Common myeloid progenitor, CD34-positive (primary cell): ENCODE measurements around the gene ZKSCAN4.

Experiments used
- CTCF ChIA-PET: fragments of 350-600 bp; sonication (Branson Sonifier 250); formaldehyde crosslinking; loops from one replicate; lab custom pipeline; 2021; ENCODE audit warnings: antibody characterized with exemption; lab: Charles Lee
- POLR2A ChIA-PET: fragments of 350-600 bp; sonication (Branson Sonifier 250); formaldehyde crosslinking; loops from one replicate; lab custom pipeline; 2021; ENCODE audit warnings: antibody characterized with exemption; lab: Charles Lee
- DNase-seq, 3 donors: peaks; one replicate each; pipeline versions ENCODE4 v3.0.0 to v3.0.0-alpha.2; 2013
- H3K27ac ChIP-seq, 2 experiments: 1 replicate in 1 of 2; 2 replicates in 1 of 2; pipeline ENCODE4 v1.7.0; 2013; ENCODE audit warnings: inconsistent platforms in 2 of 2, low read length in 2 of 2, mild to moderate bottlenecking in 2 of 2, low read depth in 1 of 2, moderate library complexity in 1 of 2; ENCODE audit not compliant: severe bottlenecking in 2 of 2, insufficient read depth in 1 of 2, poor library complexity in 1 of 2
- H3K27me3 ChIP-seq, 5 experiments: replicated peaks in 2 of 5; 1 replicate in 3 of 5; 2 replicates in 2 of 5; pipeline versions ENCODE4 v1.6.1 to v1.7.0; 2013; ENCODE audit warnings: low read length in 4 of 5, mild to moderate bottlenecking in 2 of 5, moderate library complexity in 2 of 5, inconsistent platforms in 1 of 5; ENCODE audit not compliant: insufficient read depth in 5 of 5, control insufficient read depth in 4 of 5
- H3K36me3 ChIP-seq, 4 experiments: 1 replicate in 2 of 4; 2 replicates in 2 of 4; pipeline versions ENCODE4 v1.6.1 to v1.7.0; 2013; ENCODE audit warnings: low read length in 3 of 4, control low read depth in 1 of 4, mild to moderate bottlenecking in 1 of 4; ENCODE audit not compliant: control insufficient read depth in 4 of 4, insufficient read depth in 4 of 4
- H3K4me1 ChIP-seq, 4 experiments: 1 replicate in 3 of 4; 2 replicates in 1 of 4; pipeline versions ENCODE4 v1.6.1 to v1.7.1; 2013; ENCODE audit warnings: low read length in 3 of 4, mild to moderate bottlenecking in 3 of 4, control low read depth in 1 of 4, inconsistent platforms in 1 of 4, moderate library complexity in 1 of 4; ENCODE audit not compliant: control insufficient read depth in 4 of 4, insufficient read depth in 4 of 4; ENCODE audit errors: control extremely low read depth in 1 of 4
- H3K4me3 ChIP-seq, 7 experiments: 1 replicate in 4 of 7; 2 replicates in 3 of 7; pipeline versions ENCODE4 v1.5.1 to v1.7.0; 2013; ENCODE audit warnings: mild to moderate bottlenecking in 7 of 7, low read length in 6 of 7, moderate library complexity in 6 of 7, inconsistent platforms in 2 of 7, low read depth in 2 of 7, control low read depth in 1 of 7; ENCODE audit not compliant: insufficient read depth in 4 of 7, control insufficient read depth in 1 of 7; ENCODE audit errors: extremely low read depth in 1 of 7
- H3K9me3 ChIP-seq, 5 experiments: 1 replicate in 4 of 5; 2 replicates in 1 of 5; pipeline versions ENCODE4 v1.6.1 to v1.7.1; 2013; ENCODE audit warnings: low read length in 4 of 5, mild to moderate bottlenecking in 2 of 5, inconsistent platforms in 1 of 5, low read depth in 1 of 5, moderate library complexity in 1 of 5; ENCODE audit not compliant: control insufficient read depth in 4 of 5, insufficient read depth in 2 of 5; ENCODE audit errors: control extremely low read depth in 1 of 5
- WGBS: methylation state at CpG from one replicate; pipeline ENCODE4 v1.1.5; 2013; ENCODE audit not compliant: insufficient coverage; 5-methylcytosine and 5-hydroxymethylcytosine counted together

Gene ZKSCAN4

GRCh38 chr6:28251661-28252008 lies 434 bp downstream of the ZKSCAN4 start:
- DNase-seq: peak in 2 of 3 donors; percentile 31 to 59
- H3K4me1 ChIP-seq: peaks cover 8 to 28% (median 15%) of the 10 kb centered on the region in 4 experiments
- ChIA-PET POLR2A (interaction anchor here (1.0 to 1.1 kb wide), 4 partner anchors 14 to 84 kb away, joined by 3 to 5 read pairs (median 4); partner anchors contain the start of genes PGBD1 and ZSCAN26), CTCF (interaction anchor here (1.1 to 1.4 kb wide), 3 partner anchors 12 to 106 kb away, joined by 3 to 5 read pairs (median 4); partner anchors contain the start of gene ZSCAN26)
- H3K36me3 ChIP-seq: peaks cover 8 to 23% (median 15%) of the 10 kb centered on the region in 4 experiments
- peak overlapping the region; percentile 63 to 98 (median 88) for H3K4me3 ChIP-seq
- H3K27me3 ChIP-seq: no peaks in the 10 kb centered on the region
- H3K27ac ChIP-seq: peak overlapping the region; percentile 50 to 82
- no peaks in the 10 kb centered on the region for H3K9me3 ChIP-seq
- 0% methylated on average over 22 of the region's 25 CpGs for WGBS

- Histone ChIP-seq H3K27me3 (no peaks in the 10 kb centered on the region), H3K36me3 (peaks cover 13 to 32% (median 24%) of the 10 kb centered on the region in 4 experiments), H3K4me1 (peaks cover 8 to 28% (median 15%) of the 10 kb centered on the region in 4 experiments), H3K9me3 (no peaks in the 10 kb centered on the region), H3K4me3 (peak overlapping the region in 6 of 7 experiments; percentile 83 to 98 (median 92)), H3K27ac (no peak overlapping the region)
- 71% methylated on average over 2 of the region's 2 CpGs for WGBS
- CTCF ChIA-PET: interaction anchor here (1.5 kb wide), 1 partner anchor 105 kb away, joined by 8 read pairs; no protein-coding TSS in a partner anchor
- POLR2A ChIA-PET: no interaction called here
- DNase-seq: no peak
Measured at GRCh38 chr6:28250747-28251146, 1.3 kb downstream of the ZKSCAN4 start.

GRCh38 chr6:28248916-28249315 lies 3.2 kb downstream of the ZKSCAN4 start:
- no peak overlapping the region for H3K27ac ChIP-seq
- H3K4me3 ChIP-seq: no peak overlapping the region
- ChIA-PET POLR2A (no interaction called here), CTCF (no interaction called here)
- peaks cover 8 to 24% (median 15%) of the 10 kb centered on the region in 4 experiments for H3K4me1 ChIP-seq
- H3K9me3 ChIP-seq: no peaks in the 10 kb centered on the region
- H3K36me3 ChIP-seq: peaks cover 13 to 48% (median 41%) of the 10 kb centered on the region in 4 experiments
- no peaks in the 10 kb centered on the region for H3K27me3 ChIP-seq
- no peak for DNase-seq
- WGBS: 100% methylated on average over 1 of the region's 1 CpG

GRCh38 chr6:28245206-28245941 lies 6.7 kb downstream of the ZKSCAN4 start:
- ChIA-PET CTCF (interaction anchor here (1.1 kb wide), 1 partner anchor 11 kb away, joined by 3 read pairs; no protein-coding TSS in a partner anchor), POLR2A (no interaction called here)
- no peak overlapping the region for H3K27ac ChIP-seq
- WGBS: 96% methylated on average over 5 of the region's 6 CpGs
- no peak for DNase-seq
- no peaks in the 10 kb centered on the region for H3K9me3 ChIP-seq
- H3K4me3 ChIP-seq: no peak overlapping the region
- peaks cover 0 to under 1% (median under 1%) of the 10 kb centered on the region in 4 experiments for H3K4me1 ChIP-seq
- H3K27me3 ChIP-seq: no peaks in the 10 kb centered on the region
- peaks cover 13 to 50% (median 44%) of the 10 kb centered on the region in 4 experiments for H3K36me3 ChIP-seq

GRCh38 chr6:28243946-28244345 lies 8.1 kb downstream of the ZKSCAN4 start:
- Histone ChIP-seq H3K9me3 (no peaks in the 10 kb centered on the region), H3K27me3 (no peaks in the 10 kb centered on the region), H3K4me1 (no peaks in the 10 kb centered on the region), H3K27ac (no peak overlapping the region), H3K36me3 (peaks cover 13 to 49% (median 44%) of the 10 kb centered on the region in 4 experiments), H3K4me3 (no peak overlapping the region)
- ChIA-PET CTCF (no interaction called here), POLR2A (no interaction called here)
- no peak for DNase-seq
- WGBS: 80% methylated on average over 1 of the region's 3 CpGs

GRCh38 chr6:28240471-28240870 lies 11.6 kb downstream of the ZKSCAN4 start:
- no peak for DNase-seq
- Histone ChIP-seq H3K27ac (no peak overlapping the region), H3K4me3 (no peak overlapping the region), H3K27me3 (no peaks in the 10 kb centered on the region), H3K9me3 (no peaks in the 10 kb centered on the region), H3K4me1 (peaks cover 0 to 8% (median 2%) of the 10 kb centered on the region in 4 experiments), H3K36me3 (peaks cover 2 to 22% (median 18%) of the 10 kb centered on the region in 4 experiments)
- no CpG with 5 or more reads among the region's 1 CpG for WGBS
- CTCF ChIA-PET: no interaction called here
- POLR2A ChIA-PET: no interaction called here

- Histone ChIP-seq H3K27me3 (no peaks in the 10 kb centered on the region), H3K36me3 (peaks cover 2 to 15% (median 13%) of the 10 kb centered on the region in 4 experiments), H3K4me3 (no peak overlapping the region), H3K4me1 (peaks cover 0 to 8% (median 2%) of the 10 kb centered on the region in 4 experiments), H3K9me3 (no peaks in the 10 kb centered on the region), H3K27ac (no peak overlapping the region)
- no peak for DNase-seq
- POLR2A ChIA-PET: no interaction called here
- CTCF ChIA-PET: no interaction called here
- 100% methylated on average over 1 of the region's 1 CpG for WGBS
Measured at GRCh38 chr6:28239636-28240035, 12.4 kb downstream of the ZKSCAN4 start.
